Caco-2 (cell line): ENCODE data around the gene RGS7. TPM values are rescaled to one million over a fixed set of nuclear protein-coding genes. Genes with fewer than 3 reads are reported as not detected.

Experiments
- BruUV-seq: library from RNA; stranded (reverse); fragments of 400-500 nt; replicated peaks from 2 replicates; lab custom pipeline; 2021; lab: Mats Ljungman, UMichigan
- CTCF ChIA-PET: fragments of 300-600 bp; sonication (Branson Sonifier 250); formaldehyde crosslinking; loops from one replicate; lab custom pipeline; 2022; ENCODE audit warnings: antibody characterized with exemption; lab: Charles Lee
- POLR2A ChIA-PET: fragments of 300-600 bp; sonication (Branson Sonifier 250); formaldehyde crosslinking; loops from one replicate; lab custom pipeline; 2022; ENCODE audit warnings: antibody characterized with exemption; lab: Charles Lee
- DNase-seq, 2 experiments: peaks; one replicate each; pipeline versions ENCODE4 v3.0.0 to v3.0.0-alpha.2; 2020 to 2022
- H3K27me3 ChIP-seq: replicated peaks from 2 replicates; pipeline ENCODE4 v1.6.0; 2011; ENCODE audit warnings: low read length; ENCODE audit not compliant: control insufficient read depth, insufficient read depth
- H3K36me3 ChIP-seq: 2 replicates; pipeline ENCODE4 v1.5.1; 2011; ENCODE audit warnings: low read length; ENCODE audit not compliant: control insufficient read depth, insufficient read depth
- H3K4me1 ChIP-seq: fragments of 250-450 bp; sonication (Bioruptor Pico); 2 replicates; pipeline ENCODE4 v1.5.1; 2020; ENCODE audit warnings: mild to moderate bottlenecking
- H3K4me3 ChIP-seq: 2 replicates; pipeline ENCODE4 v1.5.1; 2011; ENCODE audit warnings: low read depth, mild to moderate bottlenecking, control low read depth, low read length
- H3K9me3 ChIP-seq: fragments of 250-450 bp; sonication (Bioruptor Pico); 2 replicates; pipeline ENCODE4 v1.5.1; 2020; ENCODE audit warnings: mild to moderate bottlenecking, moderate library complexity
- H3K27ac Mint-ChIP-seq: one replicate; pipeline ENCODE4 v1.8.0; 2022; ENCODE audit warnings: mixed read lengths; ENCODE audit not compliant: unreplicated experiment
- H3K27me3 Mint-ChIP-seq: one replicate; pipeline ENCODE4 v1.8.0; 2022; ENCODE audit warnings: mixed read lengths; ENCODE audit not compliant: insufficient read depth, unreplicated experiment
- H3K36me3 Mint-ChIP-seq: one replicate; pipeline ENCODE4 v1.8.0; 2022; ENCODE audit warnings: mild to moderate bottlenecking, mixed read lengths; ENCODE audit not compliant: insufficient read depth, unreplicated experiment
- H3K4me1 Mint-ChIP-seq: one replicate; pipeline ENCODE4 v1.8.0; 2022; ENCODE audit warnings: low read depth, mixed read lengths; ENCODE audit not compliant: unreplicated experiment
- H3K4me3 Mint-ChIP-seq: one replicate; pipeline ENCODE4 v1.8.0; 2022; ENCODE audit warnings: mild to moderate bottlenecking, moderate library complexity, mixed read lengths; ENCODE audit not compliant: unreplicated experiment
- H3K9me3 Mint-ChIP-seq: one replicate; pipeline ENCODE4 v1.8.0; 2022; ENCODE audit warnings: mixed read lengths; ENCODE audit not compliant: unreplicated experiment
- CTCF ChIP-seq, 2 experiments: fragments of 200-600 bp in 1 of 2; IDR thresholded peaks; 1 replicate in 1 of 2; 2 replicates in 1 of 2; pipeline versions ENCODE4 v1.5.1 to v1.8.0; 2011 to 2022; ENCODE audit warnings: antibody characterized with exemption in 1 of 2, control low read depth in 1 of 2, inconsistent platforms in 1 of 2, low read depth in 1 of 2, low read length in 1 of 2, mild to moderate bottlenecking in 1 of 2, moderate library complexity in 1 of 2; ENCODE audit not compliant: insufficient read depth in 1 of 2, severe bottlenecking in 1 of 2, unreplicated experiment in 1 of 2
- intact Hi-C: fragments of 100-400 bp; cut with micrococcal nuclease; formaldehyde crosslinking; loops from one replicate; pipeline ENCODE4 v1.10.0; 2022; ENCODE audit not compliant: unreplicated experiment
- total RNA-seq: library from RNA; stranded (reverse); gene quantifications from 2 replicates; pipeline ENCODE4 v1.2.3, GENCODE V29; 2022

Gene RGS7
- total RNA-seq, 1 experiment from 2014 or later, result not detected

- ChIA-PET CTCF (no interaction called here), POLR2A (no interaction called here)
- Histone ChIP-seq H3K36me3 (no peaks in the 10 kb centered on the region), H3K4me3 (no peak overlapping the region), H3K27me3 (no peaks in the 10 kb centered on the region), H3K9me3 (no peaks in the 10 kb centered on the region), H3K4me1 (no peaks in the 10 kb centered on the region)
- Mint-ChIP-seq H3K36me3 (no peaks in the 10 kb centered on the region), H3K27me3 (no peaks in the 10 kb centered on the region), H3K4me1 (no peaks in the 10 kb centered on the region), H3K9me3 (peaks cover 13% of the 10 kb centered on the region), H3K4me3 (no peak overlapping the region), H3K27ac (no peak overlapping the region)
- no peak for TF ChIP-seq CTCF (IDR thresholded peaks at IDR 0.05; ENCODE audit: insufficient read depth in 1 of 2, low read depth in 1 of 2, low read length in 1 of 2, severe bottlenecking in 1 of 2, unreplicated experiment in 1 of 2)
- no TSS peak for BruUV-seq
- intact Hi-C loops, result loop anchor here (2.0 kb wide), 1 partner anchor 15 kb away; no protein-coding TSS in a partner anchor
- DNase-seq, result no peak
Observed at GRCh38 chr1:241177660-241178059, 179.3 kb downstream of the RGS7 start.

DNA sequence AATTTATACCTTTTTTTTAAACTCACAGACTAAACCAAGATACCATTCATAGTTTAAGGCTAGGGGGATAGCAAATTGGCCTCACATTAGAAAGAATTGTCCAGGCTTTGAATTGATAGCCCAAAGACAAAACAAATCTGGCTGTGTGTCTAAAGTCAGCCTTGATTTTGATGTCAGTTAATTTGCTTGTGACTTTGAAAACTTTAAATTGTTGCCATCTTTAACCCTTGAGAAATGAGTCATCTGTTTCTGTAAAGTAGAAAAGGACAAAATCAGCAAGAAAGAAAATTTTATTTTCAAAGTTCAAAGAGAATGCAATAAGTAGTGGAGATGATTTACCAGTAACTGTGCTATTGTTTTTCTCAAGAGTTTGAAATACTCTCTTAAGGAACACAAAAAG lies 184.5 kb downstream of the RGS7 start:
- TF ChIP-seq CTCF (IDR thresholded peaks at IDR 0.05; ENCODE audit: insufficient read depth in 1 of 2, low read depth in 1 of 2, low read length in 1 of 2, severe bottlenecking in 1 of 2, unreplicated experiment in 1 of 2), result no peak
- ChIA-PET CTCF (no interaction called here), POLR2A (no interaction called here)
- Mint-ChIP-seq H3K4me3 (no peak overlapping the region), H3K9me3 (peaks cover 9% of the 10 kb centered on the region), H3K4me1 (no peaks in the 10 kb centered on the region), H3K27ac (no peak overlapping the region), H3K27me3 (no peaks in the 10 kb centered on the region), H3K36me3 (no peaks in the 10 kb centered on the region)
- Histone ChIP-seq H3K4me1 (no peaks in the 10 kb centered on the region), H3K27me3 (no peaks in the 10 kb centered on the region), H3K9me3 (no peaks in the 10 kb centered on the region), H3K36me3 (no peaks in the 10 kb centered on the region), H3K4me3 (no peak overlapping the region)
- intact Hi-C loops, result no loop called here
- DNase-seq, result no peak
- BruUV-seq, result no TSS peak

DNA sequence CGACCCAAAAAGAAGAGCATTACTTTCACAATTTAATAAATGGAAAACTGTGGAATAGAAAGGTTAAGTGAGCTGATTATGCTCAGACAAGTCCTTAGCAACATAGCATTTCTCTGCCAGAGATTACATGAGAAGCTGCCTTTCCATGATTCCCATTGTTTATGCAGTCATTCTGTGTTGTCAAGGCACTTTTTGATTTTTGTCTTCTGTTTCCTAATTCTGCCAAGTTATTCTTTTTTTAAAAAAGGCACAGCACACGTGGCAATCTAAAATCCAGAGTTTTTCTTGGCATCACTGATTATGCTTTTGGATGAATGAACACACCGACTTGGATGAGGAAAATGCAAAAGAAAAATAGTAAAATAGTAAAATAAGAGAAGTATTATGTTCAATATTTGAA lies 185.0 kb downstream of the RGS7 start:
- Histone ChIP-seq H3K4me1 (no peaks in the 10 kb centered on the region), H3K27me3 (no peaks in the 10 kb centered on the region), H3K4me3 (no peak overlapping the region), H3K9me3 (no peaks in the 10 kb centered on the region), H3K36me3 (no peaks in the 10 kb centered on the region)
- no peak overlapping the region for H3K4me3 Mint-ChIP-seq
- no peaks in the 10 kb centered on the region for H3K27me3 Mint-ChIP-seq
- no peaks in the 10 kb centered on the region for H3K36me3 Mint-ChIP-seq
- CTCF ChIA-PET, result no interaction called here
- H3K27ac Mint-ChIP-seq, result no peak overlapping the region
- intact Hi-C loops, result no loop called here
- POLR2A ChIA-PET, result no interaction called here
- no peak for DNase-seq
- H3K4me1 Mint-ChIP-seq, result no peaks in the 10 kb centered on the region
- BruUV-seq, result no TSS peak
- no peak for TF ChIP-seq CTCF (IDR thresholded peaks at IDR 0.05; ENCODE audit: insufficient read depth in 1 of 2, low read depth in 1 of 2, low read length in 1 of 2, severe bottlenecking in 1 of 2, unreplicated experiment in 1 of 2)
- H3K9me3 Mint-ChIP-seq, result peaks cover 4% of the 10 kb centered on the region
